BLaER1 (cell line): ENCODE results near the gene YIF1A.
A peak's percentile ranks its signal among the peaks of the same experiment; 100 is the strongest.

ENCODE experiments used
- H3K27ac ChIP-seq: shearing (Covaris generic); formaldehyde crosslinking; 2 replicates; pipeline ENCODE4 v1.8.1; 2022
- H3K27me3 ChIP-seq: shearing (Covaris generic); formaldehyde crosslinking; 2 replicates; pipeline ENCODE4 v1.8.1; 2022
- H3K36me3 ChIP-seq: shearing (Covaris generic); formaldehyde crosslinking; 2 replicates; pipeline ENCODE4 v1.8.1; 2022
- H3K4me1 ChIP-seq: shearing (Covaris generic); formaldehyde crosslinking; 2 replicates; pipeline ENCODE4 v1.8.1; 2022
- H3K4me2 ChIP-seq: shearing (Covaris generic); formaldehyde crosslinking; 2 replicates; pipeline ENCODE4 v1.8.1; 2022
- H3K4me3 ChIP-seq: shearing (Covaris generic); formaldehyde crosslinking; 2 replicates; pipeline ENCODE4 v1.8.1; 2022
- H3K9ac ChIP-seq: shearing (Covaris generic); formaldehyde crosslinking; 2 replicates; pipeline ENCODE4 v1.8.1; 2022
- H3K9me3 ChIP-seq: shearing (Covaris generic); formaldehyde crosslinking; 2 replicates; pipeline ENCODE4 v1.8.1; 2022
- H4K20me1 ChIP-seq: shearing (Covaris generic); formaldehyde crosslinking; 2 replicates; pipeline ENCODE4 v1.8.1; 2022
- Cebpa-rat ChIP-seq: shearing (Covaris generic); IDR thresholded peaks from 2 replicates; pipeline ENCODE4 v1.8.1; 2022

Gene YIF1A

DNA sequence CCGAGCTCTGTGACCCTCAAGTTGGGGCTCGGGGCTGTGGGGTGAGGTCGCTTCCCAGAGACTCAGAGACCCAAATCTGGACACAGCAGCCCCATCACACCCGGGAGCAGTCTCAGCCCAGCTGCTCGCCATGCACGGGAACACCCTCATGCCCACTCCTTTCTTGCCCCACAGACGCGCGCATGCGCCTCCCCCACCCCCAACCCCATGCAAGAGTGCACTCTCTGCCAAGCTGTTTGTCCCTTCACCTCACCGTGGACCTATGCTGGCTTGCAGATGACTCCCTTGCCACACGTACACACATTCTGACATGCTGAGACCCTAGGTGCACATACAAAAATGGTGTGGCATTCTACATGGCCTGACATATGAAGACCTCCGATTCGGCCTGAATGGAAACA, 28.4 kb upstream of the YIF1A start:
- peak overlapping the region; percentile 73 for H3K4me3 ChIP-seq
- no peak for TF ChIP-seq Cebpa-rat
- H3K27me3 ChIP-seq = no peaks in the 10 kb centered on the region
- peak overlapping the region; percentile 84 for H3K9ac ChIP-seq
- H3K27ac ChIP-seq = peak overlapping the region; percentile 91
- peaks cover 24% of the 10 kb centered on the region for H4K20me1 ChIP-seq
- H3K36me3 ChIP-seq = no peaks in the 10 kb centered on the region
- peak overlapping the region; percentile 98 for H3K4me2 ChIP-seq
- peaks cover 11% of the 10 kb centered on the region; the same call in 1 of the 2 replicates for H3K9me3 ChIP-seq
- H3K4me1 ChIP-seq = peaks cover 61% of the 10 kb centered on the region

DNA sequence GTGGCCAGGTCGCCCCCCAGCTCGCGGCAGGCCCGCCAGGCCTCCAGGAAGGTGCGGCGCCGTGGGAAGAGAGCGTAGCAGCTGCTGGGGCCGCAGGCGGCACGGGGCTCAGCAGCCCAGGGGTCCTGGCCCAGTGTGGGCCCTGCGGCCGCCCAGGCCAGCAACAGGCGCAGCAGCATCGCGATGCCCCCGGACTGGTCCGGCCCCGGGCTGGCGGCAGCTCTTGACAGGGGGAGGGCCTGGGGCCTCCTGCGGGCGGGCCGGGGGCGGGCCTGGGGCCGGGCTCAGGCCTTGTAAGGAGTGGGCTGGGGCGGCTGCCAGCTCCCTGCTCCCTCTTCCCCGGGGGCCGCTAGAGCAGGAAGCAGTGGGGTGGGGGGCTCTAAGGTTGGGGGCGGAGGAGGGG, 27.9 kb upstream of the YIF1A start, which contains the start of gene CD248:
Gene CD248, minus strand, starts transcription at position 196 of the 403 bp plus-strand sequence. Its CDS starts 17 bp downstream, at position 179.
- Histone ChIP-seq H3K9me3 (peaks cover 11% of the 10 kb centered on the region; the same call in 1 of the 2 replicates), H3K36me3 (no peaks in the 10 kb centered on the region), H4K20me1 (peaks cover 24% of the 10 kb centered on the region), H3K27ac (peak within 1 kb of the TSS; percentile 91), H3K4me2 (peak within 1 kb of the TSS; percentile 98), H3K4me1 (peaks cover 56% of the 10 kb centered on the region), H3K27me3 (no peaks in the 10 kb centered on the region), H3K4me3 (peak within 1 kb of the TSS; percentile 73), H3K9ac (peak within 1 kb of the TSS; percentile 84)
- TF ChIP-seq Cebpa-rat = no peak

DNA sequence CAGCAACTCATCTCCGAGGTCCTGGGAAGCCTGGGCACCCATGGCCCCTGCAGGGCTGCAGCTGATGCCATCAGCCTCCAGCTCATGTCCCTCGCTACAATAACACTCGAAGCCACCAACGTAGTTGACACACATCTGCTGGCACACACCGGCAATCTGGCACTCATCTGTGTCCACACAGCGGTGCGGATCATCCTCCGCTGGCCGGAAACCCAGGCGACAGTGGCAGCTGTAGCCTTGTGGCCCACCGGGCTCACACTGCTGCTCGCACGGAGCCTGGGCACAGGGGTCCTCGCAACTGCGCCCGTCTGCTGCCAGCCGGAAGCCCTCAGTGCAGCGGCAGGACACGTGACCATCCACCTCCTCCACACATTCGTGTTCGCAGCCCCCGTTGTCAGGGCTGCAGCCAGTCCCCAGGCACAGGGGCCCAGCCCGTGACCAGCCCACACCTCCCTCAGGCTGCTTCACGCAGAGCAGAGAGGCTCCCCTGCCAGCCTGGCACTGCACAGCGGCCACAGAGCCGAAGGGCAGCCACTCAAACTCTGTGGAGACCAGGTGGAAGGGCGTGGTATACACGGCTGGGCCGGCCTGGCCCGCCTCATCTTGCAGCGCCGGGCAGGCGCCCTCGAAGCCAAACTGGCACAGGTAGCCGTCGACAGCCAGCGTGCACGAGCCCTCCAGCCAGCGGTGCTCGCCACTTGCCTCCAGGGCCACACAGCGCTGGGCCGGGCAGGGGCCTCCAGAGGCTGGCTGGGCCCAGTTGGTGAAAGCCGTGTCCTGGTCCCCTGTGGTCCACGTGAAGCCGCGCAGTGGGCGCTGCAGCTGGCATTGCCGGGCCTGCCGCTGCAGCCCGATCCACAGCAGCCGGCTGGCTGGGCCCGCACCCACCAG, 27.2 kb upstream of the YIF1A start:
- Histone ChIP-seq H3K27ac (peak overlapping the region; percentile 91), H3K27me3 (no peaks in the 10 kb centered on the region), H4K20me1 (peaks cover 24% of the 10 kb centered on the region), H3K9me3 (peaks cover 11% of the 10 kb centered on the region; the same call in 1 of the 2 replicates), H3K4me2 (peak overlapping the region; percentile 98), H3K36me3 (no peaks in the 10 kb centered on the region), H3K4me1 (peaks cover 56% of the 10 kb centered on the region), H3K9ac (peak overlapping the region; percentile 84), H3K4me3 (peak overlapping the region; percentile 73)
- TF ChIP-seq Cebpa-rat = no peak

DNA sequence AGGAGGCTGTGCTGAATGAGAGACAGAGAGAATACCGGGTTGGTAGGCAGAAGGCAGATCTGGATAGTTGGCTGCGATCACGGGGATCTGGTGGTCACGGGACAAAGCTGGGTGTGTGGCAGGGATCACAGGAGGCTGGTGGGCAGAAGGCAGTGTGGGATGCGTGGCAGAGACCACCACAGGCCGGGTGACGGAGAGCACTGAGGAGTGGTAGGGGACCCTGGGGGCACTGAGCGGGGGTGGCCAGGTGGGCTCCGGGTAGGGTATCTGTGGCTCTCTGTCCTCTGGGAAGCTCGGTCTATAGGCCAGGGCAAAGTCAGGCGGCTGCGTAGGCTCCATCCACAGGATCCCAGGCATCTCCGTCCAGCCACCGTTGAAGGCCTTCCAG, 26.5 kb upstream of the YIF1A start:
- TF ChIP-seq Cebpa-rat = no peak
- Histone ChIP-seq H3K27me3 (no peaks in the 10 kb centered on the region), H3K36me3 (no peaks in the 10 kb centered on the region), H3K4me1 (peaks cover 63% of the 10 kb centered on the region), H3K9me3 (peaks cover 11% of the 10 kb centered on the region; the same call in 1 of the 2 replicates), H3K27ac (peak overlapping the region; percentile 91), H3K4me2 (peak overlapping the region; percentile 98), H3K4me3 (peak overlapping the region; percentile 73), H4K20me1 (peaks cover 24% of the 10 kb centered on the region), H3K9ac (peak overlapping the region; percentile 84)

DNA sequence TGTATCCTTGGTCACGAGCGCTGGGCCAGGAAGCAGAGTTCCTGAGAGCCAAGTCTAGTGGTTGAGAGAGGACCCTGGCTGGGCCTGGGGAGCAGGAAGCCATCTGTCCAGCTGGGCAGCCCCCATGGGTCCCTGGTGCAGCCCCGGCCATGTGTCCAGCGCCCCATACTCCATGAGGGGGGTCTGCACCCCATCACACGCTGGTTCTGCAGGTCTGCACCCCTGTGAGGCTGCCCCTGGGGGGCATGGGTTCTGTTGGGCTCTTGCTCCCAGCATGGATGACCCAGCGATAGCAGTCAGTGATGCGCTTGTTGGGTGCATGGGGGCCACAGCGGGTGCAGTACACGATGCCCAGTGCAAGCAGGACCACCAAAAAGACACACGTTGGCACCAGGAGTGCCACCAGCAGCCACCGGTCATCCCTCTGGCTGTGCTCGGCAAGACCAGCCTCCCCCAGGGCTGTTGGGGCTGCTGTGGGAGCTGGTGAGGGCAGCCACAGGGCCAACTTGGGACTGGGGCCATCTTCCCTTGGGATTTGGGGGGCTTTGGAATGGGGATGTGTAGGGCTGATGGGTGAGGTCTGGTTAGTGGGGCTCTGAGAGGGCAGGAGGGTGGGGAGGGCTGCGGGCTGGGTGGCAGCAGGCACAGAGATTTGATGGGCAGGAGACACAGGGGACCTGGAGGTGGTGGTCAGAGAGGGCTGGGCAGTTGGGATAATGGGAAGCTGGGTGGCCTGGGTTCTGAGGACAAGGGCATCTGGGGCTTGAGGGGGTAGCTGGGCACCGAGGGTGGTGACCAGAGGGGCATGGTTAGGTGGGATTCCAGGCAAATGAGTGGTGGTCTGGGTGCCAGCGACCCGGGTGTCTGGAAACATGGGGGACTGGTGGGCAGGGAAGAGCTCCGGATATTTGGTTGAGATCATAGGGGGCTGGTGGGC, 25.9 kb upstream of the YIF1A start:
- H3K9ac ChIP-seq = peak overlapping the region; percentile 84
- peaks cover 4% of the 10 kb centered on the region; the same call in 1 of the 2 replicates for H3K9me3 ChIP-seq
- H3K4me2 ChIP-seq = peak overlapping the region; percentile 98
- no peaks in the 10 kb centered on the region for H3K27me3 ChIP-seq
- H3K36me3 ChIP-seq = no peaks in the 10 kb centered on the region
- TF ChIP-seq Cebpa-rat = no peak
- peaks cover 67% of the 10 kb centered on the region for H3K4me1 ChIP-seq
- H3K4me3 ChIP-seq = peak overlapping the region; percentile 73
- peaks cover 24% of the 10 kb centered on the region for H4K20me1 ChIP-seq
- H3K27ac ChIP-seq = peak overlapping the region; percentile 91

DNA sequence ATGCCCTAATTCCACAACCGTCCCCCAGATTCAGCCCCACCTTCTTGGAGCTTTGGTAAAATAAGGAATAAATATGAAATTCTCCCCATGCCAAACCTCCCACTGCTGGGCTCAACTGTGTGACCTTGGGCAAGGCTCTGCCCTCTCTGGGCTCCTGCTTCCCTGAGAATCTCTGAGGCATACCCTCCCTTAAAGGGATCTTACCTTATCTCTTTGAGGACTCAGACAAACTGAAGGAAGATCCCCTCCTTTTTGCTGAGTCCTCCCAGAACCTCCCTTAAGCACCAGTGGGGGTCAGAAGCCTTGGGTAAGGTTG, 25.2 kb upstream of the YIF1A start:
- no peaks in the 10 kb centered on the region for H3K36me3 ChIP-seq
- peaks cover 24% of the 10 kb centered on the region for H4K20me1 ChIP-seq
- peak overlapping the region; percentile 73 for H3K4me3 ChIP-seq
- TF ChIP-seq Cebpa-rat = no peak
- H3K27me3 ChIP-seq = no peaks in the 10 kb centered on the region
- no peaks in the 10 kb centered on the region for H3K9me3 ChIP-seq
- peak overlapping the region; percentile 84 for H3K9ac ChIP-seq
- peaks cover 68% of the 10 kb centered on the region for H3K4me1 ChIP-seq
- H3K27ac ChIP-seq = peak overlapping the region; percentile 91
- H3K4me2 ChIP-seq = peak overlapping the region; percentile 98

DNA sequence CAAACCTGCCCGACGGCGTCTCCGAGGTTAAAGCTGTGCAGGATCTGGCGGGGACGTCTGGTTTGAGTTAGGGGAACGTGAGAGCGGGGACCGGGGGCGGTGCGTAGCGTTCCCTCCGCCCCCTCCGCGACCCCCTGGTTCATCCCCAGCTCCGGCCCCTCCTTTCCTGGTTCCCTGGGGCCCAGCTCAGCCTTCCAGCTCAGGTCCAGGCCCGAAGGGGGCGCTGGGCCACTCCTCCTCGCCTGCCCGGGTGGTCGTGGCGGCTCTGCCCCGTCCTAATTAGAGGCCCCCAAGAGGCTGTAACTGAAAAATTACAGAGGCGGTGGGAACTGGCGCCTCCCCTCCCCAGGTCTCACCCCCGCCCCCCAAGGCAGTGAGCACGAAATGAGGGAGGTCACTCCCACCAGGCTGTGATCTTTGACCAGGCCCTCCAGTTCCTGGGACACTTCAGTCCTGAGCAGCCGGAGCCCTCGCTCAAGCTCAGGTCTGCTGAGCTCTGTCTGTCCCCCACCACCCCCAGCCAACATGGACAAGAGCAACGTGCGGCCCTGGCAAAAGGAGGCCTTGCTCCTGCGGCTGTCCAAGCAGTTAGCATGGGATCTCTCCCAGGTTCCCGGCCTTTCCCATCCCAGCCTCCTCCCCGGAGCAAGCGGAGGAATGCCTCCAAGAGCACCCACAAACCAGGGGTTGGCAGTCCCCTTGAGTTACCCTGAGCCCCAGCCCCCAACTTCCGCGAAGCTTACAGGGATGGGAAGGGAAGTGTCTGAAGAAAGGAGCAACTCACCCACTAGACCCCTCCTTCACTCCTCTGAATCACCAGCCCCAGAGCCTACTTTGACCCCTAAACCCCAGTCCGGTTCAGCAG, 24.6 kb upstream of the YIF1A start:
- H3K4me1 ChIP-seq = peaks cover 62% of the 10 kb centered on the region
- peak overlapping the region; percentile 73 for H3K4me3 ChIP-seq
- H3K9ac ChIP-seq = peak overlapping the region; percentile 84
- no peaks in the 10 kb centered on the region for H3K9me3 ChIP-seq
- H3K27me3 ChIP-seq = no peaks in the 10 kb centered on the region
- TF ChIP-seq Cebpa-rat = no peak
- no peaks in the 10 kb centered on the region for H3K36me3 ChIP-seq
- H4K20me1 ChIP-seq = peaks cover 24% of the 10 kb centered on the region
- H3K27ac ChIP-seq = peak overlapping the region; percentile 91
- H3K4me2 ChIP-seq = peak overlapping the region; percentile 98

DNA sequence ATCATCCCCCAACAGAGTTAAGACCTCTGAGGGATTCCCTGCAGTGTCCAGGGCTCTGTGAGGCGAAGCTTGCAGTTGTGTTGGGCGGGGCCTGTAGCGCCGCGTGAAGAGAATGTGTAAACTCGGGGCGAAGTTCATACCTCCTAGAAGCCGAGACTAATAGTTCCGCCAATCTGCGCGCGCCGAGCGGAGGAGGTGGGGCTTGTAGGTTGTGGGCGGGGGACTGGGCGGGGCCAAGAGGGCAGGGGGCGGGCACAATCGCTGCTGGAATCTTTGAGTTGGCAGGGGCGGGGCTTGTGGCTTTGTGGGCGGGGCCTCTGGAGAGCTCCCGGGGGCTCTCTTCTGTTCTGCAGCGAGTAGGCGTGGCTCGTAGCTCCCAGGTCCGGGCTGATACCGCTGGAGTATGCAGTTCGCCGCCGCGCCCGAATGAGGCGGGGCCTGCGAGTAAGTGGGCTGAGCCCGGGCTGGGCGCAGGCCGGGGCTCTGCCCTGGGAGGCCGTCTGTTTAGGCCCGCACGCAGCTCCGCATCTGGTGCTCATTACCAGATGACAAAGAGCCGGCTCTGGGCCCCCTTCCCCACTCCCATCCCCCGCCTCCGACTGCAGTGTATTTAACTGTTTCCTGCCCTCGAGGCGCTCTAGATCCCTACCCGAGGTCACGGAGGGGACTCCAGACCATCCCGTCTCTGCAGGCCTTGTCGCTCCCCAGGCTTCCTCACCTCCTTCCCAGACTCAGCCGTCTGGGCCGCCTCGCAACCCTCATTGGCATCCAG, 23.8 kb upstream of the YIF1A start:
- TF ChIP-seq Cebpa-rat = no peak
- peak overlapping the region; percentile 73 for H3K4me3 ChIP-seq
- H4K20me1 ChIP-seq = peaks cover 24% of the 10 kb centered on the region
- peak overlapping the region; percentile 84 for H3K9ac ChIP-seq
- peak overlapping the region; percentile 98 for H3K4me2 ChIP-seq
- H3K27me3 ChIP-seq = no peaks in the 10 kb centered on the region
- H3K36me3 ChIP-seq = no peaks in the 10 kb centered on the region
- peak overlapping the region; percentile 91 for H3K27ac ChIP-seq
- peaks cover 55% of the 10 kb centered on the region for H3K4me1 ChIP-seq
- H3K9me3 ChIP-seq = no peaks in the 10 kb centered on the region
